HUES6 (cell line): ENCODE data around the gene BTRC.

ENCODE experiments used
- H3K27ac ChIP-seq: 2 replicates; pipeline ENCODE4 v1.7.0; 2013; ENCODE audit warnings: low read depth, mild to moderate bottlenecking, low read length, inconsistent platforms
- H3K27me3 ChIP-seq: 2 replicates; pipeline ENCODE4 v1.6.1; 2013; ENCODE audit warnings: low read length; ENCODE audit not compliant: control insufficient read depth, insufficient read depth
- H3K36me3 ChIP-seq: 2 replicates; pipeline ENCODE4 v1.6.1; 2013; ENCODE audit warnings: low read length; ENCODE audit not compliant: control insufficient read depth, insufficient read depth
- H3K4me1 ChIP-seq: 2 replicates; pipeline ENCODE4 v1.6.1; 2013; ENCODE audit warnings: low read length; ENCODE audit not compliant: control insufficient read depth, insufficient read depth
- H3K4me3 ChIP-seq: 2 replicates; pipeline ENCODE4 v1.5.1; 2013; ENCODE audit warnings: low read depth, low read length
- H3K9ac ChIP-seq: one replicate; pipeline ENCODE4 v1.6.1; 2013; ENCODE audit warnings: mild to moderate bottlenecking, low read length
- H3K9me3 ChIP-seq: 2 replicates; pipeline ENCODE4 v1.6.1; 2013; ENCODE audit warnings: low read depth, low read length; ENCODE audit not compliant: control insufficient read depth, insufficient read depth

Gene BTRC

DNA sequence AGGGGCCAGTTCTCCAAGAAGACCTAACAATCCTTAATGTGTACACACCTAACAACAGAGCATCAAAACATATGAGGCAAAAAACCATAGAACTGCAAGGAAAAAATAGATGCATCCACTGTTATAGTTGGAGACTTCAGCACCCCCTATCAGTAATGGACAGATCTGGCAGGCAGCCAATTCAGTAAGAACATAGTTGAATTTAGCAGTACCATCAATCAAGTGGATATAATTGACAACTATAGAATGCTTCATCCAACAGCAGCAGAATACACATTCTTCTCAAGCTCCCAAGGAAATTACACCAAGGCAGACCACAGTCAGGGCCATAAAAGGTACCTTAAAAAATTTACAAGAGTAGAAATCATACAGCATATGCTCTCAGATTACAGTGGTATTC is 191.9 kb downstream of the BTRC start:
- Histone ChIP-seq H3K27me3 (no peaks in the 10 kb centered on the region), H3K27ac (no peak overlapping the region), H3K9me3 (no peaks in the 10 kb centered on the region), H3K9ac (no peak overlapping the region), H3K36me3 (0 out of 2 replicates have a peak, but pooled peaks cover 2% of the 10 kb centered on the region), H3K4me3 (no peak overlapping the region), H3K4me1 (no peaks in the 10 kb centered on the region)

DNA sequence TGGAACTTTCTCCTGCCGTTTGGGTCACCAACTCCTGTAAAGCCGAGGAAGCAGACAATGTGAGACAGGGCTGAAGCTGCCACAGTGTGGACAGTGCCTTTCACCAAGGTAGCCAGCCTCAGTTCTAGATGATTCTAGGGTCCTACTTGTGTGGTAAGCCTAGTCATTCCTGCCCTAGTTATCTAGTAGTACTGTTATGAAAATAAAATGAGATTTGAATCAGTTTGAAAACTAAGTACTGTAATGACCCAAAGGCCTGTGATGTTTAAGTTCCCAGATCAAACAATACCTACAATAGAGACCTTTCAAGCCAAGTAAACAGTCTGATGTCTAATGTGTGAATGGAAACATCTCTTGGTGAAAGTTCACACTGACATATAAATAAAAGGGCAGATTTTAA is 197.0 kb downstream of the BTRC start:
- no peaks in the 10 kb centered on the region for H3K27me3 ChIP-seq
- no peak overlapping the region for H3K9ac ChIP-seq
- H3K4me1 ChIP-seq = no peaks in the 10 kb centered on the region
- no peak overlapping the region for H3K27ac ChIP-seq
- no peaks in the 10 kb centered on the region for H3K9me3 ChIP-seq
- H3K36me3 ChIP-seq = 0 out of 2 replicates have a peak, but pooled peaks cover 8% of the 10 kb centered on the region
- H3K4me3 ChIP-seq = no peak overlapping the region

DNA sequence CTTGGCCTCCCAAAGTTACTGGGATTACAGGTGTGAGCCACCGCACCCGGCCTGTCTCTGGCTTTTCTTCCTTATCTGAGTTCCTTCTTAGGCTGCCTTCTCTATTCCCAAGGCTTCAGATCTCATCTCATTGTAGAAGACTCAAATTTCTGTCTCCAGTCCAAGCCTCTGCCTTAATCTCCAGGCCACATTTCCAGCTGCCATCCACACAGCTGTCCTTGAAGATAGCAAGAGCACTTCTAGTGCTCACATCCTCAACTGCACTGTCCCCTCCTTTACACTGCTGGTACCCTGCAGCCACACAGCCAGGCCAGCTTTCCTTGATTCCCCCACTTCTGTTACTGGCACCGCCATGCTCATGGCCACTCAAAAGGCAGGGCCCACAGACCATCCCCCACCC is 198.5 kb downstream of the BTRC start:
- H3K4me1 ChIP-seq = no peaks in the 10 kb centered on the region
- H3K36me3 ChIP-seq = 0 out of 2 replicates have a peak, but pooled peaks cover 8% of the 10 kb centered on the region

DNA sequence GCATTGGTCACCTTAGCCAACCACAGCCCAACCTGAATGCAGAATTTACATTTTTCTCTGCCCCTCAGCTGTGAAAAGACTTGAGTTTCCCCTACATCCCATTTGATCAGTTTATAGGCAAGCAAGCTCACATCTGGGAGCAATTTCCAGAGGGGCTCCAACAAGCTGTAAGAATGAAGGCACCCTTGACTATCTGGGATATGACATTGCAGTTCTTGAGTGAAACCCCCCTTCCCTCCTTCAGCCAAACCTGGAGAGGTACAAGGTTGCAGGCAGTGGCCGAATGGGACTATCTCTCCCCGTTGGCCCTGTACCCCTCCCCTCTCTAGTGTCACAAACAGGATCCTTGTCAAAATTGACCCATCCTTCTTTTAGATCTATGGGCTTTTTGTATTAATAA is 203.6 kb downstream of the BTRC start:
- H3K4me1 ChIP-seq = peaks cover 11% of the 10 kb centered on the region
- H3K9ac ChIP-seq = no peak overlapping the region
- H3K27ac ChIP-seq = no peak overlapping the region
- no peaks in the 10 kb centered on the region for H3K36me3 ChIP-seq
- no peak overlapping the region for H3K4me3 ChIP-seq
- H3K27me3 ChIP-seq = no peaks in the 10 kb centered on the region
- no peaks in the 10 kb centered on the region for H3K9me3 ChIP-seq

More for the DNA sequence above, 198.5 kb downstream of the BTRC start:
- no peak overlapping the region for H3K9ac ChIP-seq
- no peaks in the 10 kb centered on the region for H3K9me3 ChIP-seq
- H3K27ac ChIP-seq = no peak overlapping the region
- H3K27me3 ChIP-seq = no peaks in the 10 kb centered on the region
- H3K4me3 ChIP-seq = no peak overlapping the region

DNA sequence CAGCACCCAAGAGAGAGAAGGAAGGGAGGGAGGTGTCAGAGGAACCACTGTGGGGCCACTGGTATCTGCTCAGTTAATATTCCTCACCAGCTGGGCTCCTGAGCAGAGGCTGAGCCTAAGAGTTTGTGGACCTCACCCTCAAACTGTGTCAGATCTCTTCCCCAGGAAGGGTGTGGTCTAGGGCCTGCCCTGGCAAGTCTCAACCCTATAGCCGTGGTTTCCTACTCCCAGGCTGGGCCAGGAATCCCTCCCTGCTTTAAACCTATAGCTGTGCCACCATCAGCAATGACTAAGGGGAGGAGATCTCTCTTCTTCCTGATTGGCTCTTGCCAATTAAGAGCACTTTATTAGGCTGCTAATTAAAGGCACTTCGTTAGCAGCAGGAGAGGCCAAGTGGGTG is 204.2 kb downstream of the BTRC start:
- no peak overlapping the region for H3K9ac ChIP-seq
- no peaks in the 10 kb centered on the region for H3K9me3 ChIP-seq
- H3K27ac ChIP-seq = no peak overlapping the region

DNA sequence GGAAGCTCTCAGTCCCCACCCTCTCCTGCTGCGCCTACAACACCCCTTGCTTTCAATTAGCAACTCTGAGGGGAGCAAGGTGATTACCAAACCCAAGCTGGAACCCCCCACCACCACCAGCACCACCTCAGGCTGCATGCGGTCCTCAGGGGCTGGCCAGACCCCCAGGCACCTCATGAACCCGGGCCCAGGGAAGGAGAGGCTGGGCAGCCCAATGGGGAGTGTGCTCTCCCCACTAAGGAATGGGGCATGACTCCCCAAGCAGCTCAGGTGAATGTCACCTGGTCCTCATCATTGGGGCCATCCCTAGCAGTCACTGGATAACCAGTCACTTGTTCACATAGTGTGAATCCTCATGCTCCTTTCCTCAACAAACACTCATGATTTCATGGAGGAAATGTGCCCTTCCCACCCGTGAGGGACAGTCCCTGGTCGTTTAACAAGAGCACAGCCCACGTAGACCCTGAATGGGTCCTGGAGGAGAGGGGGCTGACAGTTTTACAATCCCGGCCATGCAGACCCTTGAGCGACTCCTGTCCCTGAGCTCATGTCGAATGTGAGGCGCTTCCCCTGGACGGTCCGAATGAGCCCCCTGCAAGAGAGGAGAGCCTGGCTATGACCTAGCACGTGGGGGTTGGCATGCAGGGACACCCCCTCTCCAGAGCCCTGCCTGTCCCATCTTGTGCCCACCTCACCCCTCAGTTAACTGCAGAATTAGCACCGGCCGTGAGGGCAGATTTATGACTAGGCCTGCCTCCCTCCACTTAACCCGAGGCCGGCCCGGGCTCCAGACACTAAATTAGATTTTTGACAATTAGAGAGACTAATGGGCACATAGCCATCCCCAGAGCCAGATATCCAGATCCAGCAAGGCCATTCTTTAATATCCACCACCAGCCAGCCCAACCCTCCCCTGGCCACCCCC is 205.0 kb downstream of the BTRC start:
- H3K4me3 ChIP-seq = no peak overlapping the region
- H3K27ac ChIP-seq = no peak overlapping the region
- H3K4me1 ChIP-seq = peaks cover 11% of the 10 kb centered on the region
- H3K9ac ChIP-seq = no peak overlapping the region
- no peaks in the 10 kb centered on the region for H3K9me3 ChIP-seq
- H3K36me3 ChIP-seq = no peaks in the 10 kb centered on the region
- no peaks in the 10 kb centered on the region for H3K27me3 ChIP-seq

More for the DNA sequence above, 204.2 kb downstream of the BTRC start:
- H3K36me3 ChIP-seq = no peaks in the 10 kb centered on the region
- H3K27me3 ChIP-seq = no peaks in the 10 kb centered on the region
- H3K4me3 ChIP-seq = no peak overlapping the region
- peaks cover 11% of the 10 kb centered on the region for H3K4me1 ChIP-seq

DNA sequence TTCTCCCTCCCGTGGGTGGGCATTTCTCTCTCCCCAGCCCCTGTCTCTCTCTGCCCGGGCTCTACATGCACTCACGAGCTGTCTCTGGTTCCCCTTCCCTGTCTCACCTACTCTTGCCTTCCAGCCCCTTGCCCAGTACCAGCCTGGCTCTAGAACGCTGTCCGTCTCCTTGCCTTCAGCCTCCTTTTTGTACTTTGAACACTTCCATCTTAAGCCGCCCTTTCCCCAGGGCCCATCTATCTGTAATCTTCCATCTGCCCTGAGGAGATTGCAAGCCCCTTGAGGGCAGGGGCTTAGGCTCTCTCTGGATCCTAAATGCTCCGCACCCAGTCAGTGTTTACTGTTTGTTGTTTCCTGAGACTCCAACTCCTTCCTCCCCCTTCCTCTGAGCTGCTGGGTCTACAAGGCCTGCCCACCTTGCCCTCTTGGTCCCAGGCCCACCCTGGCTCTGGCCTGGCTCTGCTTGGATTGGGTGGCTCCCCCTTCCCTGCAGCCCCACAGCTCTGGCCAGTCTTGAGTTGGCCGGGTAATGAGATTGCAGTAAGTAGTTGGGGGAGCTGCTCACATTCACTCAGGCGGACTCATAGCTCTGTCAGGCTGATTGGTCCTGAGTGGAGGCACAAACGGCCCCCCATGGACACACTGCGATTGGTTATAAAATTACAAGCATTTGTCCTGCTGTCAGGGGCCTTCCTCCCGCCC is 205.8 kb downstream of the BTRC start:
- Histone ChIP-seq H3K4me3 (no peak overlapping the region), H3K27ac (no peak overlapping the region), H3K9ac (no peak overlapping the region), H3K4me1 (peaks cover 11% of the 10 kb centered on the region), H3K9me3 (no peaks in the 10 kb centered on the region), H3K27me3 (no peaks in the 10 kb centered on the region), H3K36me3 (no peaks in the 10 kb centered on the region)

DNA sequence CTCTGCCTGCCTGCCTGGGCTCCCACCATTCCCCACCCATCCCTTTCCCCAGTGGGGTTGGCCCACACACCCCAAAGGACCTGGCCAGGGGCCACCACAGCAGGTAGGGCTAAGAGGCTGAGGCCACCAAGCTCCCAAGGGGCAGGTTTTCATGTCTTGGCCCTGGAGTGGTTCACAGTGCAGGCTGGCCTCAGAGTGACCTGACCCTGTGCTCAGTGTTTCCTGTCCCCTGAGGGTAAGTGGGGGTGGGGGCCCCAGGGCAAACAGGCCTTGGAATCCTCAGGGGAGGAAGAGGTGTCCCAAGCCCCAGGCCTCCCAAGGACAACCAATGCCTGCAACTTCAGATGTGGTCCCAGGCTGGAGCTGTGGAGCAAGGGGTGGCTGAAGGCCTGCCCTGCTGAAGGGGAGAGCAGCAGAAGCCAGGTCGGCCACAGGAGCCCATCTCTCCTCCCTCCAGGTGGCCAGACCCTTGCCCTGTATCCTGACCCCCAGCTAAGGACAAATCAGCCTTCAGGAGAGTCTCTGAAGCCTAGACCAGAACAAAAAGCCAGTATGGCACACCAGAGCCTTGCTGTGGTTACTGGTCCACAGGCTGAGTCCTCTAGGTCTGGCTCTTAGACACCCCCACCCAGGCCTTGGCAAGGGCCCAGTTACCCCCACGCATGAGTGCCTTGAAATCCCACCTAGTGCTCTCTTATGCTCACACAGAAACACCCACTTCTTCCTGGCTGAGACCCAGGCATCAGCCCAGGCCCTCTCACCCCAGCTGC is 206.5 kb downstream of the BTRC start:
- H3K27me3 ChIP-seq = peaks cover 7% of the 10 kb centered on the region
- no peaks in the 10 kb centered on the region for H3K9me3 ChIP-seq
- H3K36me3 ChIP-seq = no peaks in the 10 kb centered on the region
- no peak overlapping the region for H3K4me3 ChIP-seq
- H3K27ac ChIP-seq = no peak overlapping the region
- peaks cover 11% of the 10 kb centered on the region for H3K4me1 ChIP-seq
- H3K9ac ChIP-seq = no peak overlapping the region

DNA sequence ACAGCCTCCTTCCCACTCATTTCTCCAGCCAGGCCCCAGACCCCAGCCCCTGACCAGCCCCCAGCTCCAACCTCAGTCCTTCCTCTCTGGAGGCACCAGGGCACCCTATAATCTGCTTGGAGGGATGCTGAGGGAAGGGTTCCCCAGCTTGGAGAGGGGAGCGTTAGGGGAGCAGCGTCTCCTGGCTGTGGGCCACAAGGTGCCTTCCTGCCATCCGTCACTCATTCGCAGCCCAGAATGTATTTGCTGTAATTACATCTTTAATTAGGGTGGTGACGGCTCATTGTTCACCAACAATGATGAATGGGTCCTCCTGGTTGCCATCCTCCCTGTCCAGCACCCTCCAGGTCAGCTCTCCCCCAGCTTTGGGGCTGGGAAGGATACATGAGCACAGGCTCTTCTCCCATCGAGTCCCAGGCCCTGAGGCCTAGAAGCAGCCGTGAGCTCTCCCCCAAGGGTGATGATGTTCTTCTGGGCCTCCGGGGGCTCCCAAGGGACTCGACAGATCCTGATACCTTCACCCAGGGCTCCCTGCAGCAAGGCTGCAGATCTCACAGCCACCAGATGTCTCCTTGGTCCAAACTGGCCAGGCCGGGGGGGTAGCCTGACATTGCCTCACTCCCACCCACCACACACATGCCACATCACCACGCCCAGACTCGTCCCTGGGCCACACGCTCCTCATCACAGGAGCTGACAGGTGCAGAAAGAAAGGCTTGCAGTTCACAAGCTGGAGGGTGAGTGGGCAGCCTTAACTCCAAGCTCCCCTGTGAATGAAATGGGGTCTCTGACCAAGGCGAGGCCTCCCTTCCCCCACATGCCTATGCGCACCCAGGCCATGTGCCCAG is 207.3 kb downstream of the BTRC start:
- H3K9me3 ChIP-seq = no peaks in the 10 kb centered on the region
- no peak overlapping the region for H3K9ac ChIP-seq
- H3K4me1 ChIP-seq = peaks cover 13% of the 10 kb centered on the region
- H3K27me3 ChIP-seq = peaks cover 15% of the 10 kb centered on the region
- H3K36me3 ChIP-seq = no peaks in the 10 kb centered on the region
- no peak overlapping the region for H3K4me3 ChIP-seq
- no peak overlapping the region for H3K27ac ChIP-seq

DNA sequence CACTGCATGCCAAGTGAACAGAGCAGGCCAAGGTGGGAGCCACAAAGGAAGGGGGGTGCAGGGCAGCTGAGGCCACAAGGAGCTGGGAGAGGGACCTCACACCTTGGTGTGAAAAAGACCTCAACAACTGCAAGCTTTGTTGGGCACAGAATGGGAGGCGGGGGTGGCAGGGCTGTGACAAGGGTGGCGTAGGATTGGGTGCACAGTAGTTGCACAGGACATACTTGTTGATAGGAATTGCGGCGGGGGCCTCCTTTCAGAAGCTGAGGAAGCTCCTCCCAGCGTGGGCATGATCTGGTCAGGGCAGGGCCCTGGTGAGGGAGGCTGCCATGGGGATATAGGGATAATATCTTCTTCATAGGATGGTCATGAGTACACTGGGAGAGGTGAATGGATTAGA is 208.3 kb downstream of the BTRC start:
- H3K36me3 ChIP-seq = no peaks in the 10 kb centered on the region
- H3K4me3 ChIP-seq = no peak overlapping the region
- H3K9me3 ChIP-seq = no peaks in the 10 kb centered on the region
- H3K27ac ChIP-seq = no peak overlapping the region
- H3K4me1 ChIP-seq = peaks cover 14% of the 10 kb centered on the region
- no peak overlapping the region for H3K9ac ChIP-seq
- H3K27me3 ChIP-seq = peaks cover 24% of the 10 kb centered on the region
